GM18861 (cell line): ENCODE results near the gene MIF.

Experiments used
- ATAC-seq: cut with Tn5 transposase; IDR thresholded peaks from one replicate; pipeline ENCODE4 v1.9.1; 2021; ENCODE audit not compliant: unreplicated experiment

Gene MIF

GRCh38 chr22:23875801-23876200 lies 18.4 kb upstream of the MIF start:
- no peak for ATAC-seq

- ATAC-seq = no peak
These were observed 16.6 kb upstream of the MIF start for GRCh38 chr22:23877566-23877965.

- no peak for ATAC-seq
These were observed 16.0 kb upstream of the MIF start for GRCh38 chr22:23878219-23878618.

- no peak for ATAC-seq
These were observed 11.8 kb upstream of the MIF start for GRCh38 chr22:23882370-23882769.

- no peak for ATAC-seq
These were observed 10.5 kb upstream of the MIF start for GRCh38 chr22:23883658-23884057.

- ATAC-seq = no peak
These were observed 10.0 kb upstream of the MIF start for GRCh38 chr22:23884140-23884539.

- ATAC-seq = no peak
These were observed 5.4 kb upstream of the MIF start for GRCh38 chr22:23888615-23889401.

- ATAC-seq = no peak
These were observed 4.6 kb upstream of the MIF start for GRCh38 chr22:23889620-23890019.

- no peak for ATAC-seq
These were observed 2.5 kb upstream of the MIF start for GRCh38 chr22:23891726-23892125.

- ATAC-seq = no peak
These were observed 2.1 kb upstream of the MIF start for GRCh38 chr22:23892130-23892529.

- ATAC-seq = no peak
These were observed 1.5 kb upstream of the MIF start for GRCh38 chr22:23892706-23893105.

GRCh38 chr22:23893121-23893944 lies 850 bp upstream of the MIF start:
- no peak for ATAC-seq

- no peak for ATAC-seq
These were observed 771 bp downstream of the MIF start for GRCh38 chr22:23894710-23895598.

- no peak for ATAC-seq
These were observed 1.5 kb downstream of the MIF start for GRCh38 chr22:23895599-23896144.

- no peak for ATAC-seq
These were observed 2.0 kb downstream of the MIF start for GRCh38 chr22:23896166-23896522.

GRCh38 chr22:23896523-23897186 lies 2.5 kb downstream of the MIF start:
- no peak for ATAC-seq

- no peak for ATAC-seq
These were observed 3.1 kb downstream of the MIF start for GRCh38 chr22:23897320-23897719.

- no peak for ATAC-seq
These were observed 4.1 kb downstream of the MIF start for GRCh38 chr22:23898006-23898974.

GRCh38 chr22:23899042-23899745 lies 5.0 kb downstream of the MIF start:
- no peak for ATAC-seq
